ENCODE data around the gene TOX3. TPM values are rescaled to one million over a fixed set of nuclear protein-coding genes. Genes with fewer than 3 reads are reported as not detected.

TOX3 gene
- total and polyA plus RNA-seq, 2 experiments from 2014 or later: 0.24 to 0.79 TPM

- TF ChIP-seq CTCF (IDR thresholded peaks at IDR 0.05; ENCODE audit: low read depth, low read length): no peak
- H3K36me3 ChIP-seq: no peaks in the 10 kb centered on the region
- H3K27me3 ChIP-seq: peaks cover 57% of the 10 kb centered on the region
- peaks cover 7% of the 10 kb centered on the region for H3K4me1 ChIP-seq (ENCODE audit: low read depth)
- H3K27ac ChIP-seq: no peak overlapping the region
- no peak for DNase-seq (ENCODE audit: low read depth in 1 of 2, low spot score in 1 of 2)
- H3K4me3 ChIP-seq: no peak overlapping the region
- no peaks in the 10 kb centered on the region for H3K9me3 ChIP-seq (ENCODE audit: low read depth)
These were observed 30.3 kb upstream of the TOX3 start for GRCh38 chr16:52577130-52577706.

- Histone ChIP-seq H3K9me3 (ENCODE audit: low read depth) (no peaks in the 10 kb centered on the region), H3K4me3 (no peak overlapping the region), H3K4me1 (ENCODE audit: low read depth) (no peaks in the 10 kb centered on the region), H3K27me3 (peaks cover 55% of the 10 kb centered on the region), H3K27ac (no peak overlapping the region), H3K36me3 (no peaks in the 10 kb centered on the region)
- TF ChIP-seq CTCF (IDR thresholded peaks at IDR 0.05; ENCODE audit: low read depth, low read length): no peak
- DNase-seq (ENCODE audit: low read depth in 1 of 2, low spot score in 1 of 2): no peak
These were observed 26.7 kb upstream of the TOX3 start for GRCh38 chr16:52573365-52574299.

- DNase-seq (ENCODE audit: low read depth in 1 of 2, low spot score in 1 of 2): no peak
- Histone ChIP-seq H3K36me3 (no peaks in the 10 kb centered on the region), H3K27ac (no peak overlapping the region), H3K4me3 (no peak overlapping the region), H3K27me3 (peaks cover 45% of the 10 kb centered on the region), H3K4me1 (ENCODE audit: low read depth) (no peaks in the 10 kb centered on the region), H3K9me3 (ENCODE audit: low read depth) (no peaks in the 10 kb centered on the region)
- TF ChIP-seq CTCF (IDR thresholded peaks at IDR 0.05; ENCODE audit: low read depth, low read length): no peak
These were observed 25.7 kb upstream of the TOX3 start for GRCh38 chr16:52572656-52573055.

GRCh38 chr16:52570495-52571091 is 23.6 kb upstream of the TOX3 start:
- H3K4me3 ChIP-seq: no peak overlapping the region
- peaks cover 36% of the 10 kb centered on the region for H3K27me3 ChIP-seq
- no peak for TF ChIP-seq CTCF (IDR thresholded peaks at IDR 0.05; ENCODE audit: low read depth, low read length)
- no peak for DNase-seq (ENCODE audit: low read depth in 1 of 2, low spot score in 1 of 2)
- H3K36me3 ChIP-seq: no peaks in the 10 kb centered on the region
- H3K9me3 ChIP-seq (ENCODE audit: low read depth): no peaks in the 10 kb centered on the region
- H3K4me1 ChIP-seq (ENCODE audit: low read depth): no peaks in the 10 kb centered on the region
- no peak overlapping the region for H3K27ac ChIP-seq

GRCh38 chr16:52569701-52570100 is 22.8 kb upstream of the TOX3 start:
- Histone ChIP-seq H3K27ac (no peak overlapping the region), H3K9me3 (ENCODE audit: low read depth) (no peaks in the 10 kb centered on the region), H3K4me3 (no peak overlapping the region), H3K4me1 (ENCODE audit: low read depth) (no peaks in the 10 kb centered on the region), H3K27me3 (peaks cover 27% of the 10 kb centered on the region), H3K36me3 (no peaks in the 10 kb centered on the region)
- DNase-seq (ENCODE audit: low read depth in 1 of 2, low spot score in 1 of 2): no peak
- TF ChIP-seq CTCF (IDR thresholded peaks at IDR 0.05; ENCODE audit: low read depth, low read length): no peak

Data from cardiac muscle cell (in vitro differentiated cells and primary cell).